GM10248 (cell line): ENCODE data around the gene PTGDR.

Source experiments
- CTCF ChIA-PET: fragments of 300-600 bp; sonication (Branson Sonifier 250); formaldehyde crosslinking; extraction: SDS; loops from one replicate; lab custom pipeline; 2021; ENCODE audit warnings: antibody characterized with exemption; lab: Yijun Ruan, JAX
- POLR2A ChIA-PET: fragments of 350-650 bp; sonication (Branson Sonifier 250); formaldehyde crosslinking; extraction: SDS; loops from one replicate; lab custom pipeline; 2020; ENCODE audit warnings: antibody characterized with exemption; lab: Yijun Ruan, JAX
- DNase-seq: peaks from one replicate; pipeline ENCODE4 v3.0.0; 2012; ENCODE audit errors: extremely low spot score
- CTCF ChIP-seq: IDR thresholded peaks from 2 replicates; pipeline ENCODE4 v1.5.1; 2012; ENCODE audit warnings: mild to moderate bottlenecking, low read depth; ENCODE audit errors: extremely low read depth, missing control alignments, control extremely low read depth

The PTGDR gene

GRCh38 chr14:52315355-52315718, 47.8 kb downstream of the PTGDR start:
- CTCF ChIA-PET, result interaction anchor here (1.2 kb wide), 1 partner anchor 161 kb away, joined by 3 read pairs; no protein-coding TSS in a partner anchor
- no peak for TF ChIP-seq CTCF
- DNase-seq, result no peak

DNA sequence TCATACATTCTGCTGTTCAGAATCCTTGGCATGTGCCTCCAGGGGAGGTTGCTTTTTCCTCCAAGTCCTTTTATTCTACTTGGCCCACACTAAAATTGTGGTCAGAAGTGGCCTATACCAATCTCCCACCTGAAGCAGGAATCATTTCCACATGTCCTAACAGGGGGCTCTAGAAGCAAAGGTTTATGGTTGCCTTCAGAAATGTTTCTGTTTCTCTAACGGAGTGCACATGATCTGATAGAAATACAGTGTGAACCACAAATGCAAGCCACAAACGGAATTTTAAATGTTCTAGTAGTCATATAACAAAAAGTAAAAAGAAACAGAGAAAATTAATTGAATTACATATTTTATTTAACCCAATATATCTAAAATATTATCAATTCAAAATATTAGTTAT, 50.6 kb downstream of the PTGDR start:
- POLR2A ChIA-PET, result no interaction called here
- DNase-seq, result no peak
- CTCF ChIA-PET, result interaction anchor here (1.4 kb wide), 1 partner anchor 44 kb away, joined by 3 read pairs; no protein-coding TSS in a partner anchor
- TF ChIP-seq CTCF, result no peak

More at GRCh38 chr14:52315355-52315718, 47.8 kb downstream of the PTGDR start:
- POLR2A ChIA-PET, result no interaction called here

- CTCF ChIA-PET, result interaction anchor here (1.4 kb wide), 1 partner anchor 45 kb away, joined by 3 read pairs; no protein-coding TSS in a partner anchor
- TF ChIP-seq CTCF, result no peak
Measured at GRCh38 chr14:52318826-52319645, 51.5 kb downstream of the PTGDR start.

GRCh38 chr14:52319919-52320318, 52.4 kb downstream of the PTGDR start:
- no peak for TF ChIP-seq CTCF
- DNase-seq, result no peak
- CTCF ChIA-PET, result interaction anchor here (1.1 kb wide), 1 partner anchor 20 kb away, joined by 3 read pairs; no protein-coding TSS in a partner anchor
- POLR2A ChIA-PET, result no interaction called here

More at GRCh38 chr14:52318826-52319645, 51.5 kb downstream of the PTGDR start:
- POLR2A ChIA-PET, result no interaction called here
- no peak for DNase-seq

DNA sequence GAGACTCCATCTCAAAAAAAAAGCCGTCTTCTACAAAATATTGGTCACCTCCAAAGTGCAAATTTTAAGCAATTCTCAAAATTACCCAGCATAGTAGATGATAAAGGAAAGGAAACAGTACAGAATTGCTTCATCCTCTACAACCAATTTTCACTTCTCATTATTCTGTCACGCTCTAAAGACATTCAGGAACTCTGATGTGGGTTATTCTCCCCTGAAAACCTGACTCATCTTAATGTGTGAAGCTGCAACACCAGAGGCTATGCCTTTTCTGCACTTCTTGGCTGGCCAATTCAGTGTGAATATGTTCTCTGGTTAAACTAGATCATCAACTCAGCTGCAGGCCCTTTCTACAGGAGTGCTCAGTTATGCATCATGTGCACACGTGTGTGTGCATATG, 57.6 kb downstream of the PTGDR start:
- CTCF ChIA-PET, result no interaction called here
- POLR2A ChIA-PET, result no interaction called here
- DNase-seq, result peak; percentile 72
- no peak for TF ChIP-seq CTCF

GRCh38 chr14:52325630-52326029, 58.1 kb downstream of the PTGDR start:
- ChIA-PET CTCF (no interaction called here), POLR2A (no interaction called here)
- no peak for TF ChIP-seq CTCF
- DNase-seq, result no peak
